K562 (cell line): ENCODE measurements around the gene NR6A1. TPM values are rescaled to one million over a fixed set of nuclear protein-coding genes. Genes with fewer than 3 reads are reported as not detected.
A peak's percentile ranks its signal among the peaks of the same experiment; 100 is the strongest.

ENCODE experiments used
- ATAC-seq: fragments of 200-7000 bp; cut with Tn5 transposase; 3 replicates; pipeline ENCODE4 v1.9.1; 2020; ENCODE audit warnings: moderate library complexity
- BruUV-seq: library from RNA; stranded (reverse); fragments of 400-500 nt; replicated peaks from 2 replicates; lab custom pipeline; 2021; lab: Mats Ljungman, UMichigan
- CTCF ChIA-PET: fragments of 300-600 bp; formaldehyde crosslinking; extraction: SDS; loops from one replicate; lab custom pipeline; 2021; ENCODE audit warnings: low intra/inter-chr PET ratio; lab: Yijun Ruan, JAX
- POLR2A ChIA-PET: fragments of 300-600, 350-650 bp; sonication (Branson Sonifier 250); formaldehyde crosslinking; extraction: SDS; loops from one replicate; lab custom pipeline; 2021; ENCODE audit warnings: antibody characterized with exemption, inconsistent platforms; lab: Yijun Ruan, JAX
- DNase-seq, 4 experiments: peaks; one replicate each; pipeline versions ENCODE4 v3.0.0 to v3.0.0-alpha.2; 2011 to 2018; ENCODE audit warnings: low spot score in 3 of 4, mixed read lengths in 3 of 4; ENCODE audit errors: extremely low read depth in 1 of 4
- FAIRE-seq: peaks from 2 replicates; lab custom pipeline; 2011; peaks lifted over from hg19 to GRCh38; lab: Jason Lieb, UNC
- H2AFZ ChIP-seq: 2 replicates; pipeline ENCODE4 v1.6.0; 2011; ENCODE audit warnings: low read depth, low read length, control low read depth, inconsistent platforms
- H3K27ac ChIP-seq: fragments of 200-600 bp; 3 replicates; pipeline ENCODE4 v1.8.0; 2011; ENCODE audit warnings: low read depth, mild to moderate bottlenecking, control low read depth, inconsistent platforms, low read length, moderate library complexity, mixed read lengths; ENCODE audit errors: extremely low read depth
- H3K27me3 ChIP-seq, 2 experiments: fragments of 300-600 bp in 1 of 2; 2 replicates in 1 of 2; 3 replicates in 1 of 2; pipeline versions ENCODE4 v1.6.0 to v1.8.0; 2011; ENCODE audit warnings: inconsistent platforms in 2 of 2, low read length in 2 of 2, mild to moderate bottlenecking in 1 of 2, mixed read lengths in 1 of 2, moderate library complexity in 1 of 2; ENCODE audit not compliant: control insufficient read depth in 2 of 2, insufficient read depth in 2 of 2
- H3K36me3 ChIP-seq: fragments of 300-600 bp; 3 replicates; pipeline ENCODE4 v1.8.0; 2011; ENCODE audit warnings: mild to moderate bottlenecking, low read length, inconsistent platforms; ENCODE audit not compliant: control insufficient read depth, insufficient read depth
- H3K4me1 ChIP-seq, 2 experiments: fragments of 200-600 bp in 1 of 2; replicated peaks in 1 of 2; 2 replicates in 1 of 2; 3 replicates in 1 of 2; pipeline versions ENCODE4 v1.5.1 to v1.8.0; 2011; ENCODE audit warnings: inconsistent platforms in 2 of 2, low read length in 2 of 2, mild to moderate bottlenecking in 1 of 2, mixed read lengths in 1 of 2, moderate library complexity in 1 of 2; ENCODE audit not compliant: control insufficient read depth in 2 of 2, insufficient read depth in 2 of 2
- H3K4me2 ChIP-seq: 2 replicates; pipeline ENCODE4 v1.6.1; 2011; ENCODE audit warnings: low read length, control low read depth, inconsistent platforms, mixed read lengths; ENCODE audit not compliant: insufficient read depth
- H3K4me3 ChIP-seq: fragments of 200-600 bp; sonication (generic), shearing (Covaris generic); 2 replicates; pipeline ENCODE4 v1.5.1; 2016; ENCODE audit warnings: control low read depth, inconsistent platforms
- H3K79me2 ChIP-seq: fragments of 200-600 bp; 3 replicates; pipeline ENCODE4 v1.8.0; 2011; ENCODE audit warnings: low read length, inconsistent platforms; ENCODE audit not compliant: control insufficient read depth, insufficient read depth
- H3K9ac ChIP-seq, 2 experiments: 2 replicates each; pipeline versions ENCODE4 v1.6.0 to v1.6.1; 2011; ENCODE audit warnings: low read depth in 2 of 2, low read length in 2 of 2, control low read depth in 1 of 2, inconsistent platforms in 1 of 2, mild to moderate bottlenecking in 1 of 2, mixed read lengths in 1 of 2; ENCODE audit not compliant: insufficient read depth in 1 of 2
- H3K9me1 ChIP-seq: one replicate; pipeline ENCODE4 v1.6.0; 2011; ENCODE audit warnings: inconsistent platforms, mild to moderate bottlenecking, low read length, moderate library complexity; ENCODE audit not compliant: control insufficient read depth, insufficient read depth
- H3K9me3 ChIP-seq: replicated peaks from 2 replicates; pipeline ENCODE4 v1.5.1; 2011; ENCODE audit warnings: low read depth, low read length, inconsistent platforms; ENCODE audit not compliant: control insufficient read depth, insufficient read depth
- H4K20me1 ChIP-seq: replicated peaks from 2 replicates; pipeline ENCODE4 v1.6.1; 2011; ENCODE audit warnings: low read length, inconsistent platforms, mixed read lengths; ENCODE audit not compliant: control insufficient read depth, insufficient read depth
- BRF1 ChIP-seq: IDR thresholded peaks from 3 replicates; pipeline ENCODE4 v1.6.1; 2011; ENCODE audit warnings: borderline replicate concordance, mild to moderate bottlenecking; ENCODE audit not compliant: insufficient read length; ENCODE audit errors: extremely low read depth
- FOSL1 ChIP-seq: fragments of 200-800 bp; sonication (Bioruptor generic); conservative IDR thresholded peaks from 2 replicates; pipeline ENCODE4 v1.6.1; 2016; ENCODE audit warnings: missing genetic modification characterization, missing compliant biosample characterization
- GABPB1 ChIP-seq: sonication (generic); formaldehyde crosslinking; IDR thresholded peaks from 2 replicates; pipeline ENCODE4 v1.8.0; 2022; ENCODE audit warnings: mild to moderate bottlenecking, missing genetic modification reagents
- HDAC6 ChIP-seq: IDR thresholded peaks from 2 replicates; pipeline ENCODE4 v1.6.1; 2012; ENCODE audit warnings: low read depth, mild to moderate bottlenecking, control low read depth, inconsistent platforms, low read length, moderate library complexity
- KHSRP ChIP-seq: fragments of 450-650 bp; IDR thresholded peaks from 2 replicates; pipeline ENCODE4 v1.6.1; 2017
- L3MBTL2 ChIP-seq: fragments of 450-650 bp; IDR thresholded peaks from 2 replicates; pipeline ENCODE4 v1.6.1; 2016; ENCODE audit warnings: mild to moderate bottlenecking, moderate library complexity
- MECOM ChIP-seq: fragments of 250-450 bp; sonication (Bioruptor Pico); IDR thresholded peaks from 2 replicates; pipeline ENCODE4 v1.8.0; 2022; ENCODE audit warnings: inconsistent platforms
- NCOR1 ChIP-seq: fragments of 450-650 bp; IDR thresholded peaks from 2 replicates; pipeline ENCODE4 v1.6.1; 2016; ENCODE audit warnings: mild to moderate bottlenecking, moderate library complexity
- RBM15 ChIP-seq: fragments of 200-400 bp; formaldehyde crosslinking; IDR thresholded peaks from 2 replicates; pipeline ENCODE4 v1.6.1; 2018; ENCODE audit warnings: mild to moderate bottlenecking, low read length, moderate library complexity; ENCODE audit not compliant: insufficient read depth
- ZC3H11A ChIP-seq: IDR thresholded peaks from 2 replicates; pipeline ENCODE4 v1.6.1; 2012; ENCODE audit warnings: low read depth, low read length, improper control_type of control experiment
- ZNF347 ChIP-seq: fragments of 450-650 bp; formaldehyde crosslinking; IDR thresholded peaks from 2 replicates; pipeline ENCODE4 v1.4.0; 2020; ENCODE audit warnings: low read depth, mild to moderate bottlenecking, moderate library complexity
- WGBS: fragments of 100-300 bp; shearing (Covaris generic); methylation state at CpG from one replicate; pipeline ENCODE4 v1.1.6; 2016; ENCODE audit warnings: low coverage, mixed read lengths; ENCODE audit not compliant: insufficient coverage; ENCODE audit errors: missing lambda C conversion rate; 5-methylcytosine and 5-hydroxymethylcytosine counted together
- in situ Hi-C: fragments of 300-500 bp; cut with MboI; formaldehyde crosslinking; loops from 4 replicates; pipeline ENCODE4 v1.15.0; 2018; ENCODE audit warnings: inconsistent platforms, mixed read lengths
- intact Hi-C: fragments of 100-400 bp; cut with micrococcal nuclease; formaldehyde crosslinking; loops from 2 replicates; pipeline ENCODE4 v1.14.2; 2022
- polyA plus RNA-seq, 8 experiments: library from polyadenylated mRNA; depleted of rRNA in 4 of 8; stranded (reverse) in 5 of 8; unstranded in 3 of 8; fragments of >200 nt; fragmentation: Nextera tagmentation in 2 of 8; fragmentation: Illumina TruSeq in 1 of 8; extraction: Ambion mirVana in 2 of 8; extraction: Trizol in 1 of 8; gene quantifications; 2 replicates each; pipeline versions ENCODE4 v1.2.1 to v1.2.3, GENCODE V29; 2011 to 2014; ENCODE audit warnings: inconsistent platforms in 1 of 8, missing spikeins in 1 of 8
- total RNA-seq, 7 experiments: library from RNA; depleted of rRNA in 6 of 7; stranded (reverse); fragments of >200 nt in 6 of 7; fragmentation: Illumina TruSeq in 2 of 7; extraction: Trizol in 2 of 7; gene quantifications; 2 replicates each; pipeline versions ENCODE4 v1.2.1 to v1.2.3, GENCODE V29; 2011 to 2021; ENCODE audit warnings: low replicate concordance in 1 of 7
- TF ChIP-seq, protein P1 (sequence below): IDR thresholded peaks from 2 replicates; pipeline ENCODE4 v1.6.1; 2011; ENCODE audit not compliant: insufficient read length; ENCODE audit errors: extremely low read depth
- TF ChIP-seq, protein P2 (sequence below): fragments of 200-800 bp; sonication (Bioruptor generic); IDR thresholded peaks from 2 replicates; pipeline ENCODE4 v1.6.1; 2017; ENCODE audit warnings: missing genetic modification characterization, missing compliant biosample characterization

NR6A1 gene
- total and polyA plus RNA-seq, 9 of the 15 experiments (the other 6 are each of a cell fraction or from before 2014, with no cell fraction given) = 9.7 to 55.4 (median 28.3) TPM

DNA sequence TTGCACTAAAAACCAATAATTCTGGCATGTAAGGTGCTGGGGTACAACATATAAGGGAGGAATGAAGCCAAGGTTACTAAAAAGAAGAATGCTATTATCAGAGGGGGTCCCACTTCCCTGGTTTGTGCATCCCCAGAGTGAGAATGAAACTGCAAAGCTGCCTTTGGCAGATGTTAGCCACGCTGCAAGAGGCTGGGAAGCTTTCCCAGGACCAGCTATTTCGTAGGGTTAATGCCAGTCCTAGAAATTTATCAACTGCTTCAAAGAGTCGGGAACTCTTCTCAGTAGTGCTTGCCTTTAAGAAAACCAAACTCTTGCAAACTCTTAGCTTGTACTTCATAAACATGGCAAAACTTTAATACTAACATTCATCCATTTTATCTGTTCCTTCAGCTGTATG lies 176.4 kb downstream of the NR6A1 start:
- FAIRE-seq (peak; percentile 26), DNase-seq (no peak), ATAC-seq (peak; percentile 19; the same call in 2 of the 3 replicates)
- no peaks in the 10 kb centered on the region for H3K9me3 ChIP-seq
- H4K20me1 ChIP-seq = no peaks in the 10 kb centered on the region
- peak overlapping the region; percentile 40; a peak in 2 of 4 replicates for H3K9ac ChIP-seq
- in situ Hi-C loops (no loop called here), intact Hi-C loops (loop anchor here (5.0 kb wide), 1 partner anchor 37 kb away; no protein-coding TSS in a partner anchor)
- H3K27me3 ChIP-seq = no peaks in the 10 kb centered on the region
- peaks cover 10 to 43% of the 10 kb centered on the region in 2 experiments for H3K4me1 ChIP-seq
- ChIA-PET CTCF (no interaction called here), POLR2A (interaction anchor here (1.0 to 2.9 kb wide), 7 partner anchors 9 to 19 kb away, joined by 3 to 9 read pairs (median 4); no protein-coding TSS in a partner anchor)
- BruUV-seq = no TSS peak
- H3K9me1 ChIP-seq = no peaks in the 10 kb centered on the region
- H3K27ac ChIP-seq = peak overlapping the region; percentile 71; the same call in 2 of the 3 replicates
- no peak for TF ChIP-seq ZNF347 (CRISPR knock-in tag)
- TF ChIP-seq RBM15 = no peak
- TF ChIP-seq HDAC6 = no peak
- TF ChIP-seq, protein P1, sequence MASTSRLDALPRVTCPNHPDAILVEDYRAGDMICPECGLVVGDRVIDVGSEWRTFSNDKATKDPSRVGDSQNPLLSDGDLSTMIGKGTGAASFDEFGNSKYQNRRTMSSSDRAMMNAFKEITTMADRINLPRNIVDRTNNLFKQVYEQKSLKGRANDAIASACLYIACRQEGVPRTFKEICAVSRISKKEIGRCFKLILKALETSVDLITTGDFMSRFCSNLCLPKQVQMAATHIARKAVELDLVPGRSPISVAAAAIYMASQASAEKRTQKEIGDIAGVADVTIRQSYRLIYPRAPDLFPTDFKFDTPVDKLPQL = no peak
- no peak for TF ChIP-seq KHSRP
- TF ChIP-seq FOSL1 (tag) = no peak
- no peak for TF ChIP-seq L3MBTL2
- no peak for TF ChIP-seq BRF1
- no peak for TF ChIP-seq ZC3H11A
- no peak for TF ChIP-seq MECOM (CRISPR knock-in tag)
- TF ChIP-seq NCOR1 = no peak
- TF ChIP-seq, protein P2, sequence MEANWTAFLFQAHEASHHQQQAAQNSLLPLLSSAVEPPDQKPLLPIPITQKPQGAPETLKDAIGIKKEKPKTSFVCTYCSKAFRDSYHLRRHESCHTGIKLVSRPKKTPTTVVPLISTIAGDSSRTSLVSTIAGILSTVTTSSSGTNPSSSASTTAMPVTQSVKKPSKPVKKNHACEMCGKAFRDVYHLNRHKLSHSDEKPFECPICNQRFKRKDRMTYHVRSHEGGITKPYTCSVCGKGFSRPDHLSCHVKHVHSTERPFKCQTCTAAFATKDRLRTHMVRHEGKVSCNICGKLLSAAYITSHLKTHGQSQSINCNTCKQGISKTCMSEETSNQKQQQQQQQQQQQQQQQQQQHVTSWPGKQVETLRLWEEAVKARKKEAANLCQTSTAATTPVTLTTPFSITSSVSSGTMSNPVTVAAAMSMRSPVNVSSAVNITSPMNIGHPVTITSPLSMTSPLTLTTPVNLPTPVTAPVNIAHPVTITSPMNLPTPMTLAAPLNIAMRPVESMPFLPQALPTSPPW (CRISPR knock-in tag) = no peak
- no peak for TF ChIP-seq GABPB1
- 23% methylated on average over 3 of the region's 3 CpGs for WGBS
- H3K4me3 ChIP-seq = peak overlapping the region; percentile 19; the same call in 1 of the 2 replicates
- H3K79me2 ChIP-seq = peaks cover 49% of the 10 kb centered on the region
- H2AFZ ChIP-seq = no peak overlapping the region
- no peaks in the 10 kb centered on the region for H3K36me3 ChIP-seq
- peak overlapping the region; percentile 44 for H3K4me2 ChIP-seq
